GM23338 (cell line): ENCODE measurements around the gene SDR42E2.

Source experiments
- CREB1 ChIP-seq: fragments of 250-450 bp; sonication (Bioruptor Pico); IDR thresholded peaks from 2 replicates; pipeline ENCODE4 v1.5.0; 2020; ENCODE audit warnings: low read depth, mild to moderate bottlenecking, moderate library complexity
- EZH2 ChIP-seq: fragments of 200-600 bp; sonication (generic); IDR thresholded peaks from one replicate; pipeline ENCODE4 v1.8.0; 2017; ENCODE audit warnings: antibody characterized with exemption, mild to moderate bottlenecking, low read depth; ENCODE audit not compliant: unreplicated experiment
- EZH2phosphoT487 ChIP-seq: fragments of 200-600 bp; sonication (generic); IDR thresholded peaks from one replicate; pipeline ENCODE4 v1.8.1; 2018; ENCODE audit warnings: antibody characterized with exemption; ENCODE audit not compliant: unreplicated experiment
- JUNB ChIP-seq: IDR thresholded peaks from one replicate; pipeline ENCODE4 v1.6.1; 2016; ENCODE audit warnings: antibody characterized with exemption; ENCODE audit not compliant: unreplicated experiment
- NANOG ChIP-seq: IDR thresholded peaks from 2 replicates; pipeline ENCODE4 v1.6.1; 2016; ENCODE audit warnings: antibody characterized with exemption, borderline replicate concordance
- POLR2AphosphoS5 ChIP-seq: IDR thresholded peaks from 2 replicates; pipeline ENCODE4 v1.6.1; 2016; ENCODE audit warnings: antibody characterized with exemption, low read depth
- STAT1 ChIP-seq: IDR thresholded peaks from one replicate; pipeline ENCODE4 v1.6.1; 2016; ENCODE audit warnings: antibody characterized with exemption; ENCODE audit not compliant: unreplicated experiment
- ZNF114 ChIP-seq: fragments of 250-450 bp; sonication (Bioruptor Pico); IDR thresholded peaks from 2 replicates; pipeline ENCODE4 v1.5.0; 2020; ENCODE audit warnings: mild to moderate bottlenecking, moderate library complexity
- ZNF331 ChIP-seq: fragments of 250-450 bp; sonication (Bioruptor Pico); IDR thresholded peaks from 2 replicates; pipeline ENCODE4 v1.5.0; 2020; ENCODE audit warnings: low read depth, mild to moderate bottlenecking, moderate library complexity
- ZNF462 ChIP-seq: fragments of 250-450 bp; sonication (Bioruptor Pico); IDR thresholded peaks from 2 replicates; pipeline ENCODE4 v1.5.0; 2020; ENCODE audit warnings: mild to moderate bottlenecking, moderate library complexity
- TF ChIP-seq, protein P1 (sequence below), 2 experiments: fragments of 200-600 bp in 1 of 2; sonication (generic) in 1 of 2; conservative IDR thresholded peaks; 2 replicates each; pipeline versions ENCODE4 v1.5.1 to v1.6.1; 2016 to 2017; ENCODE audit warnings: antibody characterized with exemption in 2 of 2, low read depth in 2 of 2, mild to moderate bottlenecking in 2 of 2, moderate library complexity in 1 of 2
- TF ChIP-seq, protein P2 (sequence below): IDR thresholded peaks from 2 replicates; pipeline ENCODE4 v1.6.1; 2016; ENCODE audit warnings: antibody characterized with exemption
- TF ChIP-seq, protein P3 (sequence below): IDR thresholded peaks from one replicate; pipeline ENCODE4 v1.6.1; 2018; ENCODE audit warnings: antibody characterized with exemption; ENCODE audit not compliant: unreplicated experiment

- TF ChIP-seq EZH2 (no peak), EZH2phosphoT487 (no peak), ZNF462 (CRISPR knock-in tag) (no peak), POLR2AphosphoS5 (no peak), CREB1 (CRISPR knock-in tag) (no peak), NANOG (no peak), STAT1 (no peak), ZNF331 (CRISPR knock-in tag) (no peak), JUNB (no peak), ZNF114 (CRISPR knock-in tag) (no peak)
- TF ChIP-seq, protein P1, sequence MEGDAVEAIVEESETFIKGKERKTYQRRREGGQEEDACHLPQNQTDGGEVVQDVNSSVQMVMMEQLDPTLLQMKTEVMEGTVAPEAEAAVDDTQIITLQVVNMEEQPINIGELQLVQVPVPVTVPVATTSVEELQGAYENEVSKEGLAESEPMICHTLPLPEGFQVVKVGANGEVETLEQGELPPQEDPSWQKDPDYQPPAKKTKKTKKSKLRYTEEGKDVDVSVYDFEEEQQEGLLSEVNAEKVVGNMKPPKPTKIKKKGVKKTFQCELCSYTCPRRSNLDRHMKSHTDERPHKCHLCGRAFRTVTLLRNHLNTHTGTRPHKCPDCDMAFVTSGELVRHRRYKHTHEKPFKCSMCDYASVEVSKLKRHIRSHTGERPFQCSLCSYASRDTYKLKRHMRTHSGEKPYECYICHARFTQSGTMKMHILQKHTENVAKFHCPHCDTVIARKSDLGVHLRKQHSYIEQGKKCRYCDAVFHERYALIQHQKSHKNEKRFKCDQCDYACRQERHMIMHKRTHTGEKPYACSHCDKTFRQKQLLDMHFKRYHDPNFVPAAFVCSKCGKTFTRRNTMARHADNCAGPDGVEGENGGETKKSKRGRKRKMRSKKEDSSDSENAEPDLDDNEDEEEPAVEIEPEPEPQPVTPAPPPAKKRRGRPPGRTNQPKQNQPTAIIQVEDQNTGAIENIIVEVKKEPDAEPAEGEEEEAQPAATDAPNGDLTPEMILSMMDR (conservative IDR thresholded peaks at IDR 0.05; ENCODE audit: low read depth in 2 of 2): no peak
- TF ChIP-seq, protein P2, sequence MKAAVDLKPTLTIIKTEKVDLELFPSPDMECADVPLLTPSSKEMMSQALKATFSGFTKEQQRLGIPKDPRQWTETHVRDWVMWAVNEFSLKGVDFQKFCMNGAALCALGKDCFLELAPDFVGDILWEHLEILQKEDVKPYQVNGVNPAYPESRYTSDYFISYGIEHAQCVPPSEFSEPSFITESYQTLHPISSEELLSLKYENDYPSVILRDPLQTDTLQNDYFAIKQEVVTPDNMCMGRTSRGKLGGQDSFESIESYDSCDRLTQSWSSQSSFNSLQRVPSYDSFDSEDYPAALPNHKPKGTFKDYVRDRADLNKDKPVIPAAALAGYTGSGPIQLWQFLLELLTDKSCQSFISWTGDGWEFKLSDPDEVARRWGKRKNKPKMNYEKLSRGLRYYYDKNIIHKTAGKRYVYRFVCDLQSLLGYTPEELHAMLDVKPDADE: no peak
- TF ChIP-seq, protein P3, sequence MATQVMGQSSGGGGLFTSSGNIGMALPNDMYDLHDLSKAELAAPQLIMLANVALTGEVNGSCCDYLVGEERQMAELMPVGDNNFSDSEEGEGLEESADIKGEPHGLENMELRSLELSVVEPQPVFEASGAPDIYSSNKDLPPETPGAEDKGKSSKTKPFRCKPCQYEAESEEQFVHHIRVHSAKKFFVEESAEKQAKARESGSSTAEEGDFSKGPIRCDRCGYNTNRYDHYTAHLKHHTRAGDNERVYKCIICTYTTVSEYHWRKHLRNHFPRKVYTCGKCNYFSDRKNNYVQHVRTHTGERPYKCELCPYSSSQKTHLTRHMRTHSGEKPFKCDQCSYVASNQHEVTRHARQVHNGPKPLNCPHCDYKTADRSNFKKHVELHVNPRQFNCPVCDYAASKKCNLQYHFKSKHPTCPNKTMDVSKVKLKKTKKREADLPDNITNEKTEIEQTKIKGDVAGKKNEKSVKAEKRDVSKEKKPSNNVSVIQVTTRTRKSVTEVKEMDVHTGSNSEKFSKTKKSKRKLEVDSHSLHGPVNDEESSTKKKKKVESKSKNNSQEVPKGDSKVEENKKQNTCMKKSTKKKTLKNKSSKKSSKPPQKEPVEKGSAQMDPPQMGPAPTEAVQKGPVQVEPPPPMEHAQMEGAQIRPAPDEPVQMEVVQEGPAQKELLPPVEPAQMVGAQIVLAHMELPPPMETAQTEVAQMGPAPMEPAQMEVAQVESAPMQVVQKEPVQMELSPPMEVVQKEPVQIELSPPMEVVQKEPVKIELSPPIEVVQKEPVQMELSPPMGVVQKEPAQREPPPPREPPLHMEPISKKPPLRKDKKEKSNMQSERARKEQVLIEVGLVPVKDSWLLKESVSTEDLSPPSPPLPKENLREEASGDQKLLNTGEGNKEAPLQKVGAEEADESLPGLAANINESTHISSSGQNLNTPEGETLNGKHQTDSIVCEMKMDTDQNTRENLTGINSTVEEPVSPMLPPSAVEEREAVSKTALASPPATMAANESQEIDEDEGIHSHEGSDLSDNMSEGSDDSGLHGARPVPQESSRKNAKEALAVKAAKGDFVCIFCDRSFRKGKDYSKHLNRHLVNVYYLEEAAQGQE: no peak
Measured at GRCh38 chr16:22220714-22221113, 58.4 kb downstream of the SDR42E2 start.
